ENCODE measurements around the gene ATOH8. TPM values are rescaled to one million over a fixed set of nuclear protein-coding genes. Genes with fewer than 3 reads are reported as not detected.

Gene ATOH8
- total RNA-seq, 1 donor from 2014 or later = 13.8 TPM

DNA sequence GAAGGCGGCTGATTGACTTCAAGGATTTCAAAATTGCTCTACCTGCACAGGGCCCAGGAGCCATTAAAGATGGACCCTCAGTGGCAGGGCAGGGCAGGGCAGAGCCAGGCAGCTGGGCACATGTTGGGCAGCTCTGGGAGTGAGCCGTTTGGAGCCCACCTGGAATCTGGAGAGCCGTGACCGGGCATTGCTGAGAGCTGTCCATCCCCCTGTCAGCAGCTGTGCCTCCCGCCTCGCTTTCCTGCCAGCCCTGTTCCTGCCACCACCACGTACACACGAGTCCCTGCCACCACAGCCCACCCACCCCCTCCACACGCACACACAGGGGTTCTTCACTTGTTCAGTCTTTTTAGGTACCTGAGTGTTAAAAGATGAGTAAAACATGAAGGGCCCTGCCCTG is 22.9 kb downstream of the ATOH8 start:
- TF ChIP-seq CTCF (IDR thresholded peaks at IDR 0.05; ENCODE audit: unreplicated experiment) = no peak
- Mint-ChIP-seq H3K4me3 (no peak overlapping the region), H3K4me1 (peaks cover 32% of the 10 kb centered on the region), H3K36me3 (no peaks in the 10 kb centered on the region), H3K9me3 (no peaks in the 10 kb centered on the region), H3K27ac (no peak overlapping the region), H3K27me3 (ENCODE audit: low read depth) (no peaks in the 10 kb centered on the region)
- no peak for DNase-seq (ENCODE audit: low spot score in 2 of 2, unreplicated experiment in 2 of 2)

- DNase-seq (ENCODE audit: low spot score in 2 of 2, unreplicated experiment in 2 of 2) = no peak
- Mint-ChIP-seq H3K36me3 (peaks cover 3% of the 10 kb centered on the region), H3K9me3 (no peaks in the 10 kb centered on the region), H3K27me3 (ENCODE audit: low read depth) (no peaks in the 10 kb centered on the region), H3K4me1 (peaks cover 28% of the 10 kb centered on the region), H3K4me3 (no peak overlapping the region), H3K27ac (no peak overlapping the region)
- no peak for TF ChIP-seq CTCF (IDR thresholded peaks at IDR 0.05; ENCODE audit: unreplicated experiment)
Measured at GRCh38 chr2:85777441-85777861, 23.7 kb downstream of the ATOH8 start.

DNA sequence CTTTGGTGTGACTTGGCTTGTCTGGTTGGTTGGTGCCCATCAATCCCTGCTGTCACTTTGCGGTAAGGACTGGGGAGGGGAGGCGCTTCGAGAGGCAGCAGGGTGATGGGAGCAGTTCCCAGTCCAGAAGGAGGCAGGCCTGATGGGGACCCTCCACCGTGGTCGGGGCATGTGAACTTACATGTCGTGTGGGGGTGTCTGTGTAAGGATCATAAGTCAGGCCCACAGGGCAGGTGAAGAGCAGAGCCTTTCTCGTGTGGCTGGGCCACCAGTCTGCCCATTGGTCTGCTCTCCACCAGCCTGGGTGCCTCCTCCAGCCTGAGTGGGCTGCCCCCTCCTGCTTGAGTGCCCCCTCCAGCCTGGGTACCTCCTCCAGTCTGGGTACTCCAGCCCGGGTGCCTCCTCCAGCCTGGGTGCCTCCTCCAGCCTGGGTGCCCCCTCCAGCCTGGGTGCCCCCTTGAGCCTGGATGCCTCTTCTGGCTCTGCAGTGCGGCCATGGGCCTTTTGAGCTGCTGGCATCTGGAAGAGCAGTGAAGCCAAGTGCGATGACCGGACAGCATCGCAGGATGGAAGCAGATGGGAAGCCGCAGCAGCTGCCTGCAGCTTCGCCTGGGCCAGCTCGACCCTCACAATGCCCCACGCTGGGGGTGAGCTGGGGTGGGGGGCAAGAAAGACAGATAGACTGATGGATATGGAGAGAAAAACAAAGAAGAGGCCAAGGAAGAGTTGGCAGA is 25.0 kb downstream of the ATOH8 start:
- no peak for TF ChIP-seq CTCF (IDR thresholded peaks at IDR 0.05; ENCODE audit: unreplicated experiment)
- no peak for DNase-seq (ENCODE audit: low spot score in 2 of 2, unreplicated experiment in 2 of 2)
- Mint-ChIP-seq H3K4me1 (peaks cover 15% of the 10 kb centered on the region), H3K9me3 (no peaks in the 10 kb centered on the region), H3K27ac (no peak overlapping the region), H3K4me3 (no peak overlapping the region), H3K36me3 (peaks cover 3% of the 10 kb centered on the region), H3K27me3 (ENCODE audit: low read depth) (no peaks in the 10 kb centered on the region)

- peaks cover 3% of the 10 kb centered on the region for H3K36me3 Mint-ChIP-seq
- no peak overlapping the region for H3K4me3 Mint-ChIP-seq
- H3K27ac Mint-ChIP-seq = no peak overlapping the region
- TF ChIP-seq CTCF (IDR thresholded peaks at IDR 0.05; ENCODE audit: unreplicated experiment) = no peak
- no peaks in the 10 kb centered on the region for H3K27me3 Mint-ChIP-seq (ENCODE audit: low read depth)
- no peaks in the 10 kb centered on the region for H3K9me3 Mint-ChIP-seq
- H3K4me1 Mint-ChIP-seq = peaks cover 8% of the 10 kb centered on the region
- DNase-seq (ENCODE audit: low spot score in 2 of 2, unreplicated experiment in 2 of 2) = no peak
Measured at GRCh38 chr2:85779641-85780315, 26.0 kb downstream of the ATOH8 start.

DNA sequence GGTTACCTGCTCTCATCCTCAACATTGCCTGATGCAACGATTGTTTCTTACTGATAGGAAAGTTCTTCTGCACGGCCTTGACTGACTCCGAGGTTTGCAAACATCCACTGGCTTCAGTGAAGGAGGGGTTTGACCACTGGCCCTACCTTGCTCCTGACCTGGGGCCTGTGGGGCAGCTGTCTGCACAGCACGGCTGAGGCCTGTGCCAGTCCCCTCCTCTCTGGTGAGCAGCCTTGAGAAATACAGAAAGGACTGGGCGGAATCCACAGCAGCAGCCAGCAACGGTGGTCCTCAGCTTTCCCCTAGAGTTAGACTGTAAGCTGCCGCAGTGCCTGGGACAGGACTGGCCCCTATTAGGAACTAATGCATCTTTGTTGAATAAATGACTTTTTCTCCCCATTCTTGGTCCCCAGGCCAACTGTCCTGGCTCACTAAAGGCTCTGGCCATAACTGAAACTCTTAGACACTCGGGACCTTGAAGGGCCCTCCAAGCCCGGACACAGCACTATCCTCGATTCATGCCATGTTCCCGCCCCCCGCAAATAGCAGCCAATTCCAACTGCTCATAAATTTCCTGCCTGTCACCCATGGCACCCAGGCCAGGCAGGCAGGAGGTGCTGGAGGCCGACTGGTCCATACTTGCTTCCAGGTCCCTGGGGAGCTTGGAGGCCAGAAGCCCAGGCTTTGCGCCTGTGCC is 26.7 kb downstream of the ATOH8 start:
- H3K9me3 Mint-ChIP-seq = no peaks in the 10 kb centered on the region
- H3K4me3 Mint-ChIP-seq = no peak overlapping the region
- no peak for DNase-seq (ENCODE audit: low spot score in 2 of 2, unreplicated experiment in 2 of 2)
- peaks cover 3% of the 10 kb centered on the region for H3K36me3 Mint-ChIP-seq
- TF ChIP-seq CTCF (IDR thresholded peaks at IDR 0.05; ENCODE audit: unreplicated experiment) = no peak
- no peak overlapping the region for H3K27ac Mint-ChIP-seq
- no peaks in the 10 kb centered on the region for H3K27me3 Mint-ChIP-seq (ENCODE audit: low read depth)
- peaks cover 7% of the 10 kb centered on the region for H3K4me1 Mint-ChIP-seq

All from mesothelial cell of epicardium (in vitro differentiated cells).